ENCODE measurements around the gene SMARCD3. TPM values are rescaled to one million over a fixed set of nuclear protein-coding genes. Genes with fewer than 3 reads are reported as not detected.

SMARCD3 gene
- polyA plus RNA-seq, 3 donors: 104 to 183 (median 112) TPM

- Mint-ChIP-seq H3K36me3 (peaks cover 42 to 54% of the 10 kb centered on the region in 2 donors), H3K4me1 (peaks cover 50% of the 10 kb centered on the region), H3K27me3 (ENCODE audit: low read depth in 3 of 3) (peaks cover 38 to 62% (median 55%) of the 10 kb centered on the region in 3 donors), H3K9me3 (peaks cover 0 to 16% (median 6%) of the 10 kb centered on the region in 7 donors), H3K4me3 (peak overlapping the region; percentile 69 to 90), H3K27ac (peak overlapping the region in 4 of 7 donors; percentile 52 to 68 (median 66))
- TF ChIP-seq CTCF (IDR thresholded peaks at IDR 0.05): no peak
- DNase-seq: no peak
- no peak overlapping the region for H2AFZ ChIP-seq (ENCODE audit: insufficient read depth, low read depth, low read length, poor library complexity, severe bottlenecking)
- H3K4me1 ChIP-seq (ENCODE audit: control insufficient read depth in 1 of 2, insufficient read depth in 2 of 2, low read length in 2 of 2): peaks cover 39 to 48% of the 10 kb centered on the region in 2 donors
- 21% methylated on average over 6 of the region's 17 CpGs for WGBS (ENCODE audit: insufficient coverage)
- peaks cover 0 to 6% of the 10 kb centered on the region in 2 donors for H3K9me3 ChIP-seq (replicated peaks in 1 of 2; ENCODE audit: control insufficient read depth in 1 of 2, insufficient read depth in 1 of 2, low read length in 2 of 2)
- no peak overlapping the region for H3K9ac ChIP-seq (ENCODE audit: insufficient read depth, low read length, poor library complexity, severe bottlenecking)
- H4K20me1 ChIP-seq (ENCODE audit: insufficient read depth, low read length): peaks cover 98% of the 10 kb centered on the region
- peak overlapping the region in 2 of 3 experiments; percentile 3 to 62 for H3K4me3 ChIP-seq (replicated peaks in 1 of 3; ENCODE audit: low read depth in 2 of 3, low read length in 3 of 3)
- peak overlapping the region in 1 of 2 donors; percentile 42 for H3K27ac ChIP-seq (ENCODE audit: low read depth in 1 of 2, low read length in 2 of 2)
- intact Hi-C loops (cut with micrococcal nuclease): loop anchor here in 1 of 2 donors (2.0 kb wide), 1 partner anchor 17 kb away; the partner anchor contains the start of gene ABCF2
- H3K4me2 ChIP-seq (replicated peaks; ENCODE audit: extremely low read depth, low read length, poor library complexity, severe bottlenecking): peak overlapping the region; percentile 66
- H3K79me2 ChIP-seq (ENCODE audit: insufficient read depth, low read length): no peaks in the 10 kb centered on the region
- H3K27me3 ChIP-seq (ENCODE audit: control insufficient read depth in 2 of 2, insufficient read depth in 2 of 2, low read length in 2 of 2): peaks cover 34 to 46% of the 10 kb centered on the region in 2 donors
- peaks cover 32 to 33% of the 10 kb centered on the region in 2 donors for H3K36me3 ChIP-seq (replicated peaks in 1 of 2; ENCODE audit: control insufficient read depth in 1 of 2, insufficient read depth in 2 of 2, low read length in 2 of 2)
Observed at GRCh38 chr7:151243408-151244195, 4.9 kb downstream of the SMARCD3 start.

GRCh38 chr7:151243045-151243349 is 5.5 kb downstream of the SMARCD3 start:
- Histone ChIP-seq H3K9me3 (replicated peaks in 1 of 2; ENCODE audit: control insufficient read depth in 1 of 2, insufficient read depth in 1 of 2, low read length in 2 of 2) (peaks cover 0 to 6% of the 10 kb centered on the region in 2 donors), H3K9ac (ENCODE audit: insufficient read depth, low read length, poor library complexity, severe bottlenecking) (no peak overlapping the region), H3K27ac (ENCODE audit: low read depth in 1 of 2, low read length in 2 of 2) (peak overlapping the region in 1 of 2 donors; percentile 42), H2AFZ (ENCODE audit: insufficient read depth, low read depth, low read length, poor library complexity, severe bottlenecking) (no peak overlapping the region), H3K4me2 (replicated peaks; ENCODE audit: extremely low read depth, low read length, poor library complexity, severe bottlenecking) (peak overlapping the region; percentile 66), H3K79me2 (ENCODE audit: insufficient read depth, low read length) (no peaks in the 10 kb centered on the region), H4K20me1 (ENCODE audit: insufficient read depth, low read length) (peaks cover 99% of the 10 kb centered on the region), H3K4me3 (replicated peaks in 1 of 3; ENCODE audit: low read depth in 2 of 3, low read length in 3 of 3) (peak overlapping the region in 1 of 3 experiments; percentile 62), H3K36me3 (replicated peaks in 1 of 2; ENCODE audit: control insufficient read depth in 1 of 2, insufficient read depth in 2 of 2, low read length in 2 of 2) (peaks cover 38 to 40% of the 10 kb centered on the region in 2 donors), H3K27me3 (ENCODE audit: control insufficient read depth in 2 of 2, insufficient read depth in 2 of 2, low read length in 2 of 2) (peaks cover 31 to 41% of the 10 kb centered on the region in 2 donors), H3K4me1 (ENCODE audit: control insufficient read depth in 1 of 2, insufficient read depth in 2 of 2, low read length in 2 of 2) (peaks cover 34 to 42% of the 10 kb centered on the region in 2 donors)
- H3K36me3 Mint-ChIP-seq: peaks cover 43 to 58% of the 10 kb centered on the region in 2 donors
- no peak for TF ChIP-seq CTCF (IDR thresholded peaks at IDR 0.05)
- H3K4me1 Mint-ChIP-seq: peaks cover 45% of the 10 kb centered on the region
- peaks cover 34 to 56% (median 50%) of the 10 kb centered on the region in 3 donors for H3K27me3 Mint-ChIP-seq (ENCODE audit: low read depth in 3 of 3)
- 41% methylated on average over 2 of the region's 2 CpGs for WGBS (ENCODE audit: insufficient coverage)
- H3K9me3 Mint-ChIP-seq: peaks cover 0 to 11% (median 3%) of the 10 kb centered on the region in 7 donors
- DNase-seq: no peak
- peak overlapping the region in 2 of 7 donors; percentile 24 to 58 for H3K27ac Mint-ChIP-seq
- intact Hi-C loops (cut with micrococcal nuclease): loop anchor here in 1 of 2 donors (2.0 kb wide), 1 partner anchor 16 kb away; the partner anchor contains the start of gene ABCF2
- peak overlapping the region; percentile 69 to 90 for H3K4me3 Mint-ChIP-seq

Data from CD14-positive monocyte (primary cell).